ENCODE data around the gene NME7. TPM values are rescaled to one million over a fixed set of nuclear protein-coding genes. Genes with fewer than 3 reads are reported as not detected.

Gene NME7
- total RNA-seq, 1 donor from 2014 or later, result 60.6 TPM

DNA sequence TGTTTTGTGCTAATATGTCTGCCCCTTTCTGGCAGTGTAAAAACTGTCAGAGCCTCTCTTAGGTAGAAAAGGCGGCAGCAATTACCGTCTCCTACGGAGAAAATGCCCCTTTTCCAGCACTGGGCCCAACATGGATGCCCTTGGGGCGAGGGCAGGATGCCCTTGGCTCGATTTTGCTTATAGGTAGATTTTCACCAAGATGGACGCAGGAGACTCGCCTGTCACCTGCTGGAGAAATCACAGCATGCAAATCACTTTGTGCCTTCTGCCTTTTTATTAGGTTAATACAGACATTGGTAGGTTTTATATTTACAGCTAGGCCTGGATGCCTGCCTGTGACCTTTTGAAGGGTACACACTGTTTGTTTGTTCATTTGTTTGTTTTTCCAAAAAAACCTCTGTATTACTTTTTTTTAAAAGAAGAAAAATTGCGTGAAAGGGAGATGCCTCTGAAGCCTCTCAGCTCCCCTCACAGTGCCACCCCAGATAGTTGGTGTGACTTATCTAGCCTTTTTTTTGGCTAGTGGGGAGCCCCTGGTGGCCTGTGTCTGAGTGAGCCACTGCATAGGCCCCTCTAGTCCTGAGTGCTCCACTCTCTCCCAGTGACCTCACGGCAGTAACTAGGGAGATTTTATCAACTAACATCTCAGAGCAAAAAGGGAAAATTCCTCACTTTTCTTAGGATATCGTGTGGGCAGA, 258.6 kb downstream of the NME7 start:
- Mint-ChIP-seq H3K27ac (peak overlapping the region; percentile 44), H3K27me3 (ENCODE audit: insufficient read depth, low read depth) (peaks cover 8% of the 10 kb centered on the region), H3K36me3 (peaks cover 16% of the 10 kb centered on the region), H3K4me1 (peaks cover 39% of the 10 kb centered on the region), H3K4me3 (peak overlapping the region; percentile 93), H3K9me3 (no peaks in the 10 kb centered on the region)
- no peak overlapping the region for H3K4me3 ChIP-seq
- H3K4me2 ChIP-seq, result peak overlapping the region; percentile 92
- H3F3A ChIP-seq (ENCODE audit: low read depth), result peaks cover 7% of the 10 kb centered on the region
- H3K9me3 ChIP-seq (ENCODE audit: low read depth), result no peaks in the 10 kb centered on the region
- no peak overlapping the region for H2AFZ ChIP-seq (replicated peaks)
- no peaks in the 10 kb centered on the region for H3K27me3 ChIP-seq
- H3K79me2 ChIP-seq (ENCODE audit: low read depth), result peaks cover 49% of the 10 kb centered on the region
- DNase-seq (ENCODE audit: low spot score), result peak; percentile 62
- no peak for TF ChIP-seq EZH2 (IDR thresholded peaks at IDR 0.05)
- TF ChIP-seq, protein P1, sequence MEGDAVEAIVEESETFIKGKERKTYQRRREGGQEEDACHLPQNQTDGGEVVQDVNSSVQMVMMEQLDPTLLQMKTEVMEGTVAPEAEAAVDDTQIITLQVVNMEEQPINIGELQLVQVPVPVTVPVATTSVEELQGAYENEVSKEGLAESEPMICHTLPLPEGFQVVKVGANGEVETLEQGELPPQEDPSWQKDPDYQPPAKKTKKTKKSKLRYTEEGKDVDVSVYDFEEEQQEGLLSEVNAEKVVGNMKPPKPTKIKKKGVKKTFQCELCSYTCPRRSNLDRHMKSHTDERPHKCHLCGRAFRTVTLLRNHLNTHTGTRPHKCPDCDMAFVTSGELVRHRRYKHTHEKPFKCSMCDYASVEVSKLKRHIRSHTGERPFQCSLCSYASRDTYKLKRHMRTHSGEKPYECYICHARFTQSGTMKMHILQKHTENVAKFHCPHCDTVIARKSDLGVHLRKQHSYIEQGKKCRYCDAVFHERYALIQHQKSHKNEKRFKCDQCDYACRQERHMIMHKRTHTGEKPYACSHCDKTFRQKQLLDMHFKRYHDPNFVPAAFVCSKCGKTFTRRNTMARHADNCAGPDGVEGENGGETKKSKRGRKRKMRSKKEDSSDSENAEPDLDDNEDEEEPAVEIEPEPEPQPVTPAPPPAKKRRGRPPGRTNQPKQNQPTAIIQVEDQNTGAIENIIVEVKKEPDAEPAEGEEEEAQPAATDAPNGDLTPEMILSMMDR (IDR thresholded peaks at IDR 0.05), result peak; percentile 34
- H3K9ac ChIP-seq, result no peak overlapping the region
- H3K27ac ChIP-seq, result no peak overlapping the region
- H3K36me3 ChIP-seq, result no peaks in the 10 kb centered on the region
- peaks cover 19% of the 10 kb centered on the region for H4K20me1 ChIP-seq (ENCODE audit: low read depth)
- H3K4me1 ChIP-seq, result peaks cover 24% of the 10 kb centered on the region

DNA sequence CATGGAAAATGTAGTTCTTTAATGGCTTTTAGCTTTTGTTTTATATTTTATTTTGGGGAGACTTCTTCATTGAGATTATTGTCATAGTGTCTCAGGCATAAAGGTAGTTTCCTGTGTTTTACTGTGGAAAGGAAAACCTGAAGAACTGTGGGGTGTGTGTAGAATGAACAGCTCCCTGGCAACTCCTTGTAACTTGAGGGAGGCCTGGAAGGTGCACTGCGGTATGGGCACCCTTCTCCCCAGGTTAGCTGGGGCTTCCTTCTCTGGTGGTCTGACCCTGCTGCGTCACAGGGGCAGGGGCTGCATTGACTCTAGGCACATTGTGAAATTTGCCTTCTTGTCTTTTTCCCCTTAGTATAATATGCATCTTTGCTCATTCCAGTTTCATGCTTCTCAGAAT, 259.4 kb downstream of the NME7 start:
- H3K9me3 Mint-ChIP-seq, result no peaks in the 10 kb centered on the region
- peaks cover 24% of the 10 kb centered on the region for H3K4me1 ChIP-seq
- DNase-seq (ENCODE audit: low spot score), result no peak
- H3K4me3 Mint-ChIP-seq, result peak overlapping the region; percentile 93
- H3K27ac ChIP-seq, result no peak overlapping the region
- H3K27me3 ChIP-seq, result no peaks in the 10 kb centered on the region
- TF ChIP-seq, protein P1 (IDR thresholded peaks at IDR 0.05), result no peak
- TF ChIP-seq EZH2 (IDR thresholded peaks at IDR 0.05) (no peak), EZH2phosphoT487 (IDR thresholded peaks at IDR 0.05) (no peak)
- no peak overlapping the region for H2AFZ ChIP-seq (replicated peaks)
- H3K27me3 Mint-ChIP-seq (ENCODE audit: insufficient read depth, low read depth), result peaks cover 8% of the 10 kb centered on the region
- peaks cover 39% of the 10 kb centered on the region for H3K4me1 Mint-ChIP-seq
- peak overlapping the region; percentile 92 for H3K4me2 ChIP-seq
- no peaks in the 10 kb centered on the region for H3K36me3 ChIP-seq
- no peak overlapping the region for H3K27ac Mint-ChIP-seq
- H3K4me3 ChIP-seq, result peak overlapping the region; percentile 94
- H3K9me3 ChIP-seq (ENCODE audit: low read depth), result no peaks in the 10 kb centered on the region
- H3K36me3 Mint-ChIP-seq, result peaks cover 11% of the 10 kb centered on the region
- no peak overlapping the region for H3K9ac ChIP-seq
- H4K20me1 ChIP-seq (ENCODE audit: low read depth), result peaks cover 19% of the 10 kb centered on the region
- H3F3A ChIP-seq (ENCODE audit: low read depth), result peaks cover 7% of the 10 kb centered on the region
- H3K79me2 ChIP-seq (ENCODE audit: low read depth), result peaks cover 49% of the 10 kb centered on the region

DNA sequence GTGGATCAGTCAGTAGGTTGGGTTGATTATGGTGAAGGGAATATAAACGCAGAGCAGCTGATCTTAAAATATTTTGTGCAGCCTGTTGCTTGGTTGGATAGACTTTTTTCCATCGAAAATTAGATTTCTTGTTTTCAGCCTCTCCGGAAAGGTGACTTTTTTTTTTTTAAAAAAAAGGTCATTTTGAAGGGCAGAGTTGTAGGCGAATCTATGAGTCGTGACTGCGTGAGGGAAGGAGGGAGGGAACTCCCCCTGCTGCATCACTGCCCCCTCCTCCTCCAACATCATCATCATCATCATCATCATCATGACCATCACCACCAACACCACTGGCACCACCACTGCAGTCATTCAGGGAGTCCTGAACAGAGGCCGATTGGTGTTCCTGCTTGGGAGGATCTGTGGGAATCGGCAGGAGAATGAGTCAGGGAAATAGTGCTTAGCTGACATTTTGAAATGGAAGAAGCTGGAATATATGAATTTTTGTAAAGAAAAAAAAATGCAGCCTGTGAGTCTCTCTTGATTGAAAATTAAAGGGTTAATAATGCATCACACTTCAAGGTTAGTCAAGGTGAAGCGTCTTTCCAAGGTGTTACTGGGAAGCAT, 259.9 kb downstream of the NME7 start:
- H3K36me3 Mint-ChIP-seq, result peaks cover 9% of the 10 kb centered on the region
- peak overlapping the region; percentile 82 for H3K27ac Mint-ChIP-seq
- Histone ChIP-seq H3K27ac (no peak overlapping the region), H3K27me3 (no peaks in the 10 kb centered on the region), H4K20me1 (ENCODE audit: low read depth) (peaks cover 19% of the 10 kb centered on the region), H3K36me3 (no peaks in the 10 kb centered on the region), H2AFZ (replicated peaks) (peak overlapping the region; percentile 71), H3K9me3 (ENCODE audit: low read depth) (no peaks in the 10 kb centered on the region), H3K79me2 (ENCODE audit: low read depth) (peaks cover 49% of the 10 kb centered on the region), H3F3A (ENCODE audit: low read depth) (peaks cover 11% of the 10 kb centered on the region), H3K4me1 (peaks cover 29% of the 10 kb centered on the region), H3K4me3 (peak overlapping the region; percentile 94), H3K9ac (peak overlapping the region; percentile 82), H3K4me2 (peak overlapping the region; percentile 92)
- H3K4me1 Mint-ChIP-seq, result peaks cover 39% of the 10 kb centered on the region
- peaks cover 8% of the 10 kb centered on the region for H3K27me3 Mint-ChIP-seq (ENCODE audit: insufficient read depth, low read depth)
- H3K4me3 Mint-ChIP-seq, result peak overlapping the region; percentile 93
- H3K9me3 Mint-ChIP-seq, result no peaks in the 10 kb centered on the region
- TF ChIP-seq EZH2phosphoT487 (IDR thresholded peaks at IDR 0.05) (no peak), EZH2 (IDR thresholded peaks at IDR 0.05) (no peak)
- TF ChIP-seq, protein P1 (IDR thresholded peaks at IDR 0.05), result no peak
- DNase-seq (ENCODE audit: low spot score), result no peak
